LNCAP (cell line): ENCODE results near the gene FAM171A1.

ENCODE experiments used
- TF ChIP-seq, protein P1 (sequence below): fragments of 450-650 bp; IDR thresholded peaks from 2 replicates; pipeline ENCODE4 v1.5.1; 2017; ENCODE audit warnings: mild to moderate bottlenecking

Gene FAM171A1

DNA sequence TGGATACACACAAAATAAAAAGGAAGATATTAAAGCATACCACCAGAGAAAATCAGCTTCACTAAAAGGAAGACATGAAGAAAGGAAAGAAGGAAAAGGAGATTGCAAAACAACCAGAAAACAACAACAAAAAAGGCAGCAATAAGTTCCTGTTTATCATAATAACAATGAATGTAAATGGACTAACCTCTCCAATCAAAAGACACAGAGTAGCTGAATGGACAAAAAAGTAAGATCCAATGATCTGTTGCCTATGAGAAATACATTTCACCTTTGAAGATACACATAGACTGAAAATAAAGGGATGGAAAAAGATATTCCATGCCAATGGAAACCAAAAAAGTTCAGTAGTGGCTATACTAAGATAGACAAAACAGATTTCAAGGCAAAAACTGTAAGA, 30.3 kb upstream of the FAM171A1 start:
- TF ChIP-seq, protein P1, sequence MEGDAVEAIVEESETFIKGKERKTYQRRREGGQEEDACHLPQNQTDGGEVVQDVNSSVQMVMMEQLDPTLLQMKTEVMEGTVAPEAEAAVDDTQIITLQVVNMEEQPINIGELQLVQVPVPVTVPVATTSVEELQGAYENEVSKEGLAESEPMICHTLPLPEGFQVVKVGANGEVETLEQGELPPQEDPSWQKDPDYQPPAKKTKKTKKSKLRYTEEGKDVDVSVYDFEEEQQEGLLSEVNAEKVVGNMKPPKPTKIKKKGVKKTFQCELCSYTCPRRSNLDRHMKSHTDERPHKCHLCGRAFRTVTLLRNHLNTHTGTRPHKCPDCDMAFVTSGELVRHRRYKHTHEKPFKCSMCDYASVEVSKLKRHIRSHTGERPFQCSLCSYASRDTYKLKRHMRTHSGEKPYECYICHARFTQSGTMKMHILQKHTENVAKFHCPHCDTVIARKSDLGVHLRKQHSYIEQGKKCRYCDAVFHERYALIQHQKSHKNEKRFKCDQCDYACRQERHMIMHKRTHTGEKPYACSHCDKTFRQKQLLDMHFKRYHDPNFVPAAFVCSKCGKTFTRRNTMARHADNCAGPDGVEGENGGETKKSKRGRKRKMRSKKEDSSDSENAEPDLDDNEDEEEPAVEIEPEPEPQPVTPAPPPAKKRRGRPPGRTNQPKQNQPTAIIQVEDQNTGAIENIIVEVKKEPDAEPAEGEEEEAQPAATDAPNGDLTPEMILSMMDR: no peak

DNA sequence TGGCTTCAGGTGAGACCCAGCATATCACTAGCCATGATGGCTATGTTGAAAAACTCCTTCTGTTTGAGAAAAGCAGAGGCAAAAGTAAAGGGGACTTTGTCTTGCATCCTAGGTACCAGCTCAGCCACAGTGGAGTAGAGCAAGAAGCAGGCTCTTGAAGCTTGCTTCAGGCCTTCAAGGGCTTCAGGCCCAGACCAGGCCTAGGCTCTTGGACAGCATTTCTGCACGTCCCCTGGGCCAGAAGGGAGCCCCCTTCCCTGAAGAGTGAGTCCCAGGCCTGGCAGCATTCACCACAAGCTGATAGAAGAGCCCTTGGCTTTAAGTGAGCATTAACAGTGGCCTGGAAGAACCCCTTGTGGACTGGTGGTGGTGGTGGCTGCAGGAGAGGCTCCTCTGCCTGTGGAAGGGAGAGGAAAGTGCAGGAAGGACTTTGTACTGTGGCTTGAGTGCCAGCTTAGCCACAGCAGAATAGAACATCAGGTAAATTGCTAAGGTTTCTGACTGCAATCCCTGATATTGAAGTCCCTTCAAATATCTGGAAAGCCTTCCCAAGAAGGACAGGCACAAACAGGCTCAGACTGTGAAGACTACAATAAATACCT, 28.1 kb upstream of the FAM171A1 start:
- TF ChIP-seq, protein P1: no peak

DNA sequence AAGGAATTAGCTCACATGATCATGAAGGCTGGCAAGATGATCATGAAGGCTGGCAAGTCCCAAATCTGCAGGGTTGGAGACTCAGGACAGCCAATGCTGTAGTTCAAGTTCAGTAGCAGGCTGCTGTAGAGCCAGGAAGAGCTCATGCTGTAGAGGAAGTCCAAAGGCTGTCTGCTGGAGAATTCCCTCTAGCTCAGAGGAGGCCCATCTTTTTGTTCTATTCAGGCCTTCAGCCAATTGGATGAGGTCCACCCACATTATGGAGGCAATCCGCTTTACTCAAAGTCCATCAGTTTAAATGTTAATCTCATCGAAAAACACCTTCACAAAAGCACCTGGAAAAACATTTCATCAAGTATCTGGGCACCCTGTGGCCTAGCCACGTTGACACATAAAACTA, 24.8 kb upstream of the FAM171A1 start:
- TF ChIP-seq, protein P1: no peak

DNA sequence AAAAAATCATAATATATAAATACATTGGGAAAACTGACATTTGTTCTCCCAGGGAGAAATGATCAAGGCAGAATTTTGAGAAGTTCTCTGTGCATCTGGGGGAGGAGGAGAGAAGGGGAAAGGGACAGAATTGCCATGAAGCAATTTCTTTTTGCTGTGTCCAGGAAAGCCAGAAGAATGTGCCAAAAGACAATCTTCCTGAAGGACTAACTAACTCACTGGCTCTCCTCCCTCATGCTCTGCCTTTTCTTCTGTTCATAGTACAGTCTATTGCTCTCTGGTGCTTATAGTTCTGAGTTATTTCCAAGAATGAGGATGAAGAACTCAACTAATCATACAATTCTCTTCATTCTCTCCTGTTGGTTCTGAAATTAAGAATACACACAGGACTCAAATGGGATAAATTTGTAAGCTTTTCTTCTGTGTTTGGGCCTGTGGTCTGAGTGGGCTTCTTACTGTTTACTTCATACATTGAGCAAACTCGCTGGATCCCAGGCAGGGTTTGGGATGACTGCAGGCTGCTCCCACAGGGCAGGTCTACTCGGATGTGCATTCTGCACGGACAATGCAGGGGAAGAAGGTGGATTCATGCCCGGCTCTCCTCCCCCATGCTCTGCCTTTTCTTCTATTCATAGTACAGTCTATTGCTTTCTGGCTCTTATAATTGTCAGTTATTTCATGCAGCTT, 22.2 kb upstream of the FAM171A1 start:
- TF ChIP-seq, protein P1: no peak

DNA sequence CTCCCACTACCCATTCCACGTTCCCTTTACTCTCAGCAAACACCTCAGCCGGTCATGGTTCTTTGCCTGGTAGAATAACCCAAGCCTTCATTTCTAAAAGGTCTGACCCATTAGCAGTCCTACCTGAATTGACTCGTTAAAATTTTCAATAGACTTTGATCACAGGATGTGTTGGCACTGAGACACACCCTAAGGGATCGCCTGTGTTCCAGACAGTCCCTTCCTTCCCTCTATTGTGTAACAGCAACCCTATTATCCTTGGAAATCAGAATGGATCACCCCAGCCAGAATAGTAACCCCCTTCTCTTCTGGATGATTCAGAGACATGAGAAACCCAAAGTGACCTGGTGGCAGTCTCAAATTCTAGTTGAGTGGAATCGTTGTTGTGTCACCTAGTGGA, 20.4 kb upstream of the FAM171A1 start:
- TF ChIP-seq, protein P1: no peak

DNA sequence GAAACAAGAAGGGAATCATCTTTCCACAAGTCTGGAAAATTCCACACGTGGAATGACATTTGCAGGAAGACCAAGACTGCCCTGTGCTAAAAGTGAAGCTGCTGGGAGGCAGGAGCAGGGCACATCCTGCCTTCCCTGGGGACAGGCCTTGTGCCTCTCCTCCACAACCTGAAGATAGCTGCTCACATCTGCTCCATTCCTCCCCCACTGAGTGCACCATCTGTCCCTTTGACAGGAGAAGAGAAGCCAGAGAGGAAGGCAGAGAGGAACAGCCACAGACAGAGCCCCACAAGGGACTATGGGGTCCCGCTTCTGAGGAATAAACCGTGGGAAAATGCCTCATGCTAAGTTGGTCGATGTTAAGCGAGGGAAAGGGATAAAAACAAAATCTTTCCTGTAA, 15.9 kb upstream of the FAM171A1 start:
- TF ChIP-seq, protein P1: no peak

DNA sequence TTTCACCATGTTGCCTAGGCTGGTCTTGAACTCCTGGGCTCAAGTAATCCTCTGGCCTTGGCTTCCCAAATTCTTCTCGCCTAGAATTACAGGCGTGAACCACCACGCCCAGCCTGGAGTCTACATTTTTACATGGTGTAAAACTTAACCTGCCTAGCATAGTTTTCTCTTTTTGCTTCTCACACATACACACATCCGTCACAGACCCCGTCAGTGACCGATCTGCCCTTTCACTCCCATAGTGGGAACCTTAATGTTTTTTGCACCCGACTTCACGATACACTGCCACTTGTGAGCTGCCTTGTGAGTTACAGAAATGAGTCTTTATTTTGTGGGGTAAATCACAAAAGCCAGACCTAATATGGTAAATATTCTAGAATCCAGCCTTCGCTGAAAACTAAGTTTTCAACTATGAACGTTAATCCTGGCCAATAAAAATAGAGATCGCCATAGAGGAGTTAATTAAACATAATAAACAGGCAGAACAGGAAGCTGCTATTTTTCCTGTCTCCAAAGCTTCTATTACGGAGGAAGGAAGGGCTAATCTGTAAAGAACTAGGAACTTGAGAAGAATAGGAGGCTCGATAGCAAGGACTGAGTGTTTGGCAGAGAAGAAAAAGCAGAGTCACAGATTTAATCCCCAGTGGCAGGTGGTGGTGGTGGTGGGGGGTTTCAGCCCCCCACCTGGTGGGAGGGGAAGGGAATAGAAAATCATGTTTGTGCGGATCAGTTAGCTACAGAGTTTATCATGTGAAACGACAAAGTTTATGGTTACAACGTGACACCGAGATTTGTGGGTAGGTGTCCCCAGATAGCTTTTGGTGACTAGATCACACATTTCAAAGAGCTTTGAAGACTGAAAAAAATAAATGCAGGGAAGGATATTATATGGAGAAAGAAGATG, 14.7 kb upstream of the FAM171A1 start:
- TF ChIP-seq, protein P1: no peak
